Measurements from ENCODE around the gene IQCN. TPM values are rescaled to one million over a fixed set of nuclear protein-coding genes. Genes with fewer than 3 reads are reported as not detected.

The IQCN gene
- total and polyA plus RNA-seq, 2 donors, result 1.3 to 1.8 TPM

GRCh38 chr19:18295034-18295451, 20.8 kb upstream of the IQCN start:
- DNase-seq (ENCODE audit: extremely low spot score), result no peak
- Histone ChIP-seq H3K4me3 (ENCODE audit: low read depth, low read length) (no peak overlapping the region), H3K27ac (ENCODE audit: low read depth) (no peak overlapping the region), H3K4me1 (ENCODE audit: insufficient read depth) (no peaks in the 10 kb centered on the region), H3K36me3 (ENCODE audit: insufficient read depth) (no peaks in the 10 kb centered on the region)
- 82% methylated on average over 4 of the region's 4 CpGs for WGBS

DNA sequence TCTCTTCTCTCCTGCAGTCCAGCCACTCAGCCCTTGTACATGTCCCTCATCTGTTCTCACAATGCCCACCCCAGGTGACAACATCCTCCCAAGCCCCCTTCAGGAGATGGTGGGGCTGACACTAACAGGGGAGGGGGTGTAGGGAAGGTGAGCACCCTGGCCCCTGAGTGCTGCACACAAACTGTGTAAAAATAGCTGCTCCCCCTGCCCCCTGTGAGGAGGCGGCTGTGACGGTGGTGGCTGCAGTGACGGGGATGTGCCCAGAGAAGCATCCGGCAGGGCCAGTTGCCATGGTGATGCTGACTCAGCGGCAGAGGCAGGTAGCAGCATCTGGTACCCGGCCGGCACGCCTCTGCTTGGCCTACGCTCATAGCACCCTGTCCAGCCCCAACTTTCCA, 20.2 kb upstream of the IQCN start:
- DNase-seq (ENCODE audit: extremely low spot score), result no peak
- H3K27ac ChIP-seq (ENCODE audit: low read depth), result peak overlapping the region; percentile 43
- no peaks in the 10 kb centered on the region for H3K36me3 ChIP-seq (ENCODE audit: insufficient read depth)
- H3K4me3 ChIP-seq (ENCODE audit: low read depth, low read length), result no peak overlapping the region
- WGBS, result 51% methylated on average over 9 of the region's 9 CpGs
- no peaks in the 10 kb centered on the region for H3K4me1 ChIP-seq (ENCODE audit: insufficient read depth)

GRCh38 chr19:18293642-18294466, 19.6 kb upstream of the IQCN start:
- WGBS, result 55% methylated on average over 18 of the region's 18 CpGs

DNA sequence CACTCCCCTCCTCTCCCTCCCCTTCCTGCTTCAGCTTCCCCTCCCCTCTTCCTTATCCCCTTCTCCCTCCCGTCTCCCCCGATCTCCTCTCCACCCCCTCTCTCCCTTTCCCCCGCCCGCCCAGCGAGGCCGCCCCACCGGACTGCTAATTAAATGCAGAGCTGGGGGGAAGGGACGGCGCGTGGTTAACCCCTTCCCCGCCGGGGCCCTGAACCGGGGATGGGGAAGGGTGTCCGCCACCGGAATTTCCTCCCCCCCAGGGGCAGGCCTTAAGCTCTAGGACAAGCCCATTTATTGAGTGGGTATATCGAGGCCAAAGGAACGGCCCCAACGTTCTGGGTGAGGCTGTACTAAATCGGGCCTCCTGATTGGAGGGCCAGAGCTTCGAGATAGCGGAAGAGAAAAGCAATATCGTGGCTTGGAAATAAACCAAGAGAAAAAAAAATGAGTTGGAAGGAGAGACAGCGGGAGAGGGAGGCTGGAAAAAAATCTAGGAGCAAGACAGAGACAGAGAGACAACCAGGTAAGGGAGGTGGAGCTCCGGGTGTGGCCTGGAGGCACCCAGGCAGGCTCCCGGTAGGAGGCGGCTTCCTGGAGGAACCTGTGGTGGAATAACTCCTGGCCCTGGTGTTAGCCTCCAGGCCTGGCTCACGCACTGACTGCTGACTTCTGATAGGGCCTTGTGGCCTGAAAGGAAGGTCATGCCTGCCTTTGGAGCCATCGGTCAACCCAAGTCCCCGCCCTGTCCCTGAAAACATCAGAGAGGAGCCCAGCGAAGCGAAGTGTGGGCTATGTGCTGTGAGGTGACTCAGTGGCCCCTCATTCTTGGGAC, 18.8 kb upstream of the IQCN start:
- H3K36me3 ChIP-seq (ENCODE audit: insufficient read depth), result no peaks in the 10 kb centered on the region
- H3K4me3 ChIP-seq (ENCODE audit: low read depth, low read length), result peak overlapping the region; percentile 53
- WGBS, result 9% methylated on average over 31 of the region's 31 CpGs
- no peaks in the 10 kb centered on the region for H3K4me1 ChIP-seq (ENCODE audit: insufficient read depth)
- peak overlapping the region; percentile 97 for H3K27ac ChIP-seq (ENCODE audit: low read depth)
- peak; percentile 77 for DNase-seq (ENCODE audit: extremely low spot score)

More at GRCh38 chr19:18293642-18294466, 19.6 kb upstream of the IQCN start:
- Histone ChIP-seq H3K36me3 (ENCODE audit: insufficient read depth) (no peaks in the 10 kb centered on the region), H3K4me1 (ENCODE audit: insufficient read depth) (no peaks in the 10 kb centered on the region), H3K4me3 (ENCODE audit: low read depth, low read length) (no peak overlapping the region), H3K27ac (ENCODE audit: low read depth) (peak overlapping the region; percentile 81)
- no peak for DNase-seq (ENCODE audit: extremely low spot score)

DNA sequence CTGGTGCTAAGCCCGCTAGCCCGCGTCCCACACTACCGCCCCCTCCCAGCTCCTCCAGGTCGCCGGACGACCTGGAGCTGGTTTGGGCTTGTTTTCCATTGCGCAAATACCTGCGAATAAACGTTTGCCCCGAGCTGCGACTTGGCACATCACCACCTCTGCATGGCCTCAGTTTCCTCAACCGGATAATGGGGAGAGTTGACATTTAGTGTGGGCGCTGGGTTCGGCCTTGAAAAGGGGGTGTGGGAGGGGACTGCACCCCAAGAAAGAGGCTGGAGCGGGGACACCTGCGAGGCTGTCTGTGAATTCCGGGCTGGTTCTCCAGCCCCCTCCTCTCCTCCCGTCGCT, 18.2 kb upstream of the IQCN start:
- no peaks in the 10 kb centered on the region for H3K36me3 ChIP-seq (ENCODE audit: insufficient read depth)
- peak overlapping the region; percentile 97 for H3K27ac ChIP-seq (ENCODE audit: low read depth)
- H3K4me1 ChIP-seq (ENCODE audit: insufficient read depth), result no peaks in the 10 kb centered on the region
- peak overlapping the region; percentile 53 for H3K4me3 ChIP-seq (ENCODE audit: low read depth, low read length)
- no peak for DNase-seq (ENCODE audit: extremely low spot score)
- WGBS, result under 1% methylated on average over 20 of the region's 20 CpGs

GRCh38 chr19:18291590-18292461, 17.6 kb upstream of the IQCN start:
- Histone ChIP-seq H3K27ac (ENCODE audit: low read depth) (peak overlapping the region; percentile 97), H3K4me3 (ENCODE audit: low read depth, low read length) (peak overlapping the region; percentile 53), H3K36me3 (ENCODE audit: insufficient read depth) (no peaks in the 10 kb centered on the region), H3K4me1 (ENCODE audit: insufficient read depth) (no peaks in the 10 kb centered on the region)
- DNase-seq (ENCODE audit: extremely low spot score), result peak; percentile 72
- WGBS, result under 1% methylated on average over 75 of the region's 75 CpGs

DNA sequence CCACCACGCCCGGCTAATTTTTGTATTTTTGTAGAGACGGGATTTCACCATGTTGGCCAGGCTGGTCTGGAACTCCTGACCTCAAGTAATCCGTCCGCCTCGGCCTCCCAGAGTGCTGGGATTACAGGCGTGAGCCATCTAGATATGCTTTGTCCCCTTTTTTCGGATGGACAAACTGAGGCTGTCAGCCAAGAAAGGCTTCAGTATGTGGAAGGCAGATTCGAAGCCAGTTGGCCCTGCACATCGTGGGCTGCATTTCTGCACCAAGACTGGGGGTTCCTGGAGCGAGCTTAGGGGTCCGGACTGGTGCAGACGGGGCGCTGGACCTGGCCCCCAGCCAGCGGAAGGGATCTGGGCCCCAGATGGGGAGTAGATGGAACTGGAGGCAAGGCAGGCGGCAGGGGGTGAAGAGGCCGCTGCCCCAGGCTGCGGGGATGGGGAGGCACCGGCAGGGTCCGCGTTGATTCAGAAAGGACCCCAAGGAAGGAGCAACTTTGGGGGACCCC, 16.8 kb upstream of the IQCN start:
- 28% methylated on average over 21 of the region's 21 CpGs for WGBS

GRCh38 chr19:18290302-18291018, 16.2 kb upstream of the IQCN start:
- WGBS, result 40% methylated on average over 14 of the region's 14 CpGs
- Histone ChIP-seq H3K4me3 (ENCODE audit: low read depth, low read length) (no peak overlapping the region), H3K27ac (ENCODE audit: low read depth) (peak overlapping the region; percentile 34), H3K36me3 (ENCODE audit: insufficient read depth) (no peaks in the 10 kb centered on the region), H3K4me1 (ENCODE audit: insufficient read depth) (no peaks in the 10 kb centered on the region)
- no peak for DNase-seq (ENCODE audit: extremely low spot score)

More for the DNA sequence above, 16.8 kb upstream of the IQCN start:
- Histone ChIP-seq H3K4me3 (ENCODE audit: low read depth, low read length) (peak overlapping the region; percentile 53), H3K36me3 (ENCODE audit: insufficient read depth) (no peaks in the 10 kb centered on the region), H3K27ac (ENCODE audit: low read depth) (peak overlapping the region; percentile 97), H3K4me1 (ENCODE audit: insufficient read depth) (no peaks in the 10 kb centered on the region)
- DNase-seq (ENCODE audit: extremely low spot score), result no peak

- H3K36me3 ChIP-seq (ENCODE audit: insufficient read depth), result no peaks in the 10 kb centered on the region
- H3K27ac ChIP-seq (ENCODE audit: low read depth), result peak overlapping the region; percentile 25
- WGBS, result 59% methylated on average over 12 of the region's 12 CpGs
- no peak overlapping the region for H3K4me3 ChIP-seq (ENCODE audit: low read depth, low read length)
- no peaks in the 10 kb centered on the region for H3K4me1 ChIP-seq (ENCODE audit: insufficient read depth)
- no peak for DNase-seq (ENCODE audit: extremely low spot score)
Observed at GRCh38 chr19:18289471-18290301, 15.4 kb upstream of the IQCN start.

- H3K4me3 ChIP-seq (ENCODE audit: low read depth, low read length), result no peak overlapping the region
- H3K27ac ChIP-seq (ENCODE audit: low read depth), result peak overlapping the region; percentile 67
- 38% methylated on average over 26 of the region's 26 CpGs for WGBS
- H3K4me1 ChIP-seq (ENCODE audit: insufficient read depth), result no peaks in the 10 kb centered on the region
- no peaks in the 10 kb centered on the region for H3K36me3 ChIP-seq (ENCODE audit: insufficient read depth)
- DNase-seq (ENCODE audit: extremely low spot score), result no peak
Observed at GRCh38 chr19:18287836-18288772, 13.9 kb upstream of the IQCN start.

DNA sequence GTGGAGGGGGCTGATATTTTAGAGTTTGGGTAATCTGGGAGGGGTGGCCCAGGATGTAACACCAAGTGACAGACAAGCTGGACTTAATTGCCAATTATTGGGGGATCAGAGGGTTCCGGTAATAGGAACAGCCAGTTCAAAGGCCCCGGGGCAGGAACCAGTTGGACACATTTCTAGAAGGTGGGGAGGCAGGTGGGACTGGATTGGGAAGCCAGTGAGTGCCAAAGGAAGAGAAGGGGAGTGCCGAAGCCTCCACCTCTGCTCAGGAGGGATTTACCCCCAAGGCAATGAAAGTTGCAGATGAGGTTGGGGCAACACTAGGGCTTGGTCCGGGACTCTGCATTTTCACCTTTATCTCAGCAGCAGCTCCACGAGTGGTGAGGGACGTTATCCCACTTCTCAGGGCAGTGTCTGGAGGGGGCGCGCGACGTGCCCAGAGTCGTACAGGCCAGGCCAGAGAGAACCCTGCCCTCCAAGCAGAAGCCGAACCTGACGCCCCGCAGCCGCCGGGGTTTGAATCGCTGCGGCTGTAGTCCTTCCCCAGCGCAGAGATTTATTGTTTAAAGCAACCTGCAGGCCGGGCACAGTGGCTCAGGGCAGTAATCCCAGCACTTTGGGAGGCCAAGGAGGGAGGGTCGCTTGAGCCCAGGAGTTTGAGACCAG, 12.9 kb upstream of the IQCN start:
- Histone ChIP-seq H3K4me1 (ENCODE audit: insufficient read depth) (no peaks in the 10 kb centered on the region), H3K36me3 (ENCODE audit: insufficient read depth) (no peaks in the 10 kb centered on the region)
- 54% methylated on average over 21 of the region's 21 CpGs for WGBS

More for the DNA sequence above, 12.9 kb upstream of the IQCN start:
- DNase-seq (ENCODE audit: extremely low spot score), result no peak
- Histone ChIP-seq H3K27ac (ENCODE audit: low read depth) (peak overlapping the region; percentile 44), H3K4me3 (ENCODE audit: low read depth, low read length) (no peak overlapping the region)

Measured in urinary bladder (tissue), 4 donors.